ENCODE results near the gene LIPG.
A peak's percentile ranks its signal among the peaks of the same experiment; 100 is the strongest.

The LIPG gene

GRCh38 chr18:49546719-49547273, 15.1 kb upstream of the LIPG start:
- DNase-seq, result peak; percentile 33

GRCh38 chr18:49547701-49548100, 14.2 kb upstream of the LIPG start:
- DNase-seq, result no peak

GRCh38 chr18:49548229-49548636, 13.6 kb upstream of the LIPG start:
- DNase-seq, result no peak

GRCh38 chr18:49550621-49551339, 11.1 kb upstream of the LIPG start:
- no peak for DNase-seq

GRCh38 chr18:49553003-49553402, 8.9 kb upstream of the LIPG start:
- DNase-seq, result no peak

GRCh38 chr18:49555641-49556040, 6.2 kb upstream of the LIPG start:
- DNase-seq, result no peak

- no peak for DNase-seq
These were observed 3.5 kb upstream of the LIPG start for GRCh38 chr18:49558356-49558755.

GRCh38 chr18:49559326-49559931, 2.4 kb upstream of the LIPG start:
- peak; percentile 22 for DNase-seq

- DNase-seq, result no peak
These were observed 1.6 kb upstream of the LIPG start for GRCh38 chr18:49560277-49560623.

GRCh38 chr18:49560624-49561288, 1.1 kb upstream of the LIPG start:
- DNase-seq, result peak; percentile 36

GRCh38 chr18:49562481-49563129, 748 bp downstream of the LIPG start:
- DNase-seq, result no peak

GRCh38 chr18:49563130-49563540, 1.3 kb downstream of the LIPG start:
- no peak for DNase-seq

GRCh38 chr18:49563701-49564517, 2.1 kb downstream of the LIPG start:
- no peak for DNase-seq

GRCh38 chr18:49564518-49564834, 2.6 kb downstream of the LIPG start:
- DNase-seq, result no peak

- DNase-seq, result no peak
These were observed 3.2 kb downstream of the LIPG start for GRCh38 chr18:49565101-49565500.

GRCh38 chr18:49565612-49566011, 3.8 kb downstream of the LIPG start:
- DNase-seq, result peak; percentile 34

GRCh38 chr18:49566217-49566770, 4.4 kb downstream of the LIPG start:
- no peak for DNase-seq

- DNase-seq, result no peak
These were observed 5.1 kb downstream of the LIPG start for GRCh38 chr18:49566985-49567384.

GRCh38 chr18:49569724-49570123, 7.9 kb downstream of the LIPG start:
- no peak for DNase-seq

GRCh38 chr18:49570836-49571235, 9.0 kb downstream of the LIPG start:
- DNase-seq, result no peak

GRCh38 chr18:49572611-49573345, 10.9 kb downstream of the LIPG start:
- DNase-seq, result no peak

GRCh38 chr18:49573835-49574234, 12.0 kb downstream of the LIPG start:
- DNase-seq, result no peak
